AG09309 (cell line): ENCODE measurements around the gene MRPL49.
A peak's percentile ranks its signal among the peaks of the same experiment; 100 is the strongest.

Source experiments
- DNase-seq: peaks from one replicate; pipeline ENCODE4 v3.0.0-alpha.2; 2010; ENCODE audit warnings: low read depth
- H3K4me3 ChIP-seq: 2 replicates; pipeline ENCODE4 v1.5.1; 2011; ENCODE audit warnings: mild to moderate bottlenecking, low read depth, low read length, moderate library complexity; ENCODE audit not compliant: control insufficient read depth
- CTCF ChIP-seq: IDR thresholded peaks from 2 replicates; pipeline ENCODE4 v1.5.1; 2011; ENCODE audit warnings: mild to moderate bottlenecking, low read depth, low read length, inconsistent platforms; ENCODE audit not compliant: insufficient read depth, control insufficient read depth; ENCODE audit errors: missing control alignments

The MRPL49 gene

GRCh38 chr11:65132238-65132987, 10.3 kb downstream of the MRPL49 start:
- no peak for DNase-seq
- TF ChIP-seq CTCF, result no peak
- no peak overlapping the region for H3K4me3 ChIP-seq

GRCh38 chr11:65132988-65133700, 11.0 kb downstream of the MRPL49 start:
- peak overlapping the region; percentile 92 for H3K4me3 ChIP-seq
- no peak for TF ChIP-seq CTCF
- DNase-seq, result no peak

GRCh38 chr11:65133724-65134123, 11.6 kb downstream of the MRPL49 start:
- H3K4me3 ChIP-seq, result peak overlapping the region; percentile 92
- DNase-seq, result no peak
- TF ChIP-seq CTCF, result no peak

- peak; percentile 51 for DNase-seq
- peak within 1 kb of the TSS; percentile 92 for H3K4me3 ChIP-seq
- no peak for TF ChIP-seq CTCF
These were observed 12.3 kb downstream of the MRPL49 start, which contains the start of gene SYVN1 for GRCh38 chr11:65134240-65134951. Gene SYVN1 (minus strand): TSS chr11:65134519. CDS start chr11:65133601, 918 bp downstream.

- peak; percentile 87 for DNase-seq
- H3K4me3 ChIP-seq, result peak overlapping the region; percentile 92
- TF ChIP-seq CTCF, result no peak
These were observed 13.0 kb downstream of the MRPL49 start for GRCh38 chr11:65134952-65135632.

GRCh38 chr11:65135633-65136145, 13.6 kb downstream of the MRPL49 start:
- no peak for TF ChIP-seq CTCF
- peak overlapping the region; percentile 92 for H3K4me3 ChIP-seq
- no peak for DNase-seq
